Endothelial cell of umbilical vein (primary cell): Measurements from ENCODE around the gene LIN7C. TPM values are rescaled to one million over a fixed set of nuclear protein-coding genes. Genes with fewer than 3 reads are reported as not detected.

ENCODE experiments used
- BruUV-seq: library from RNA; stranded (reverse); fragments of 400-500 nt; replicated peaks from 2 replicates; lab custom pipeline; 2021; lab: Mats Ljungman, UMichigan
- CTCF ChIA-PET: fragments of 300-600, 350-600 bp; sonication (Branson Sonifier 250); formaldehyde crosslinking; loops from one replicate; lab custom pipeline; 2021; ENCODE audit warnings: antibody characterized with exemption, inconsistent platforms; lab: Charles Lee
- POLR2A ChIA-PET: fragments of 300-600, 350-600 bp; sonication (Branson Sonifier 250); formaldehyde crosslinking; loops from one replicate; lab custom pipeline; 2021; ENCODE audit warnings: antibody characterized with exemption, inconsistent platforms; lab: Charles Lee
- DNase-seq: peaks from one replicate; pipeline ENCODE4 v3.0.0-alpha.2; 2011; ENCODE audit warnings: low read depth, low spot score
- FAIRE-seq: peaks from 2 replicates; lab custom pipeline; 2011; peaks lifted over from hg19 to GRCh38; lab: Jason Lieb, UNC
- H2AFZ ChIP-seq: 2 replicates; pipeline ENCODE4 v1.6.0; 2012; ENCODE audit warnings: low read depth, low read length, control low read depth, inconsistent platforms
- H3K27ac ChIP-seq: 2 replicates; pipeline ENCODE4 v1.5.1; 2011; ENCODE audit warnings: low read depth, mild to moderate bottlenecking, control low read depth, low read length, moderate library complexity; ENCODE audit not compliant: insufficient read depth
- H3K27me3 ChIP-seq, 2 experiments: 2 replicates each; pipeline versions ENCODE4 v1.6.0 to v1.6.1; 2011; ENCODE audit warnings: low read length in 2 of 2, mixed read lengths in 1 of 2; ENCODE audit not compliant: control insufficient read depth in 2 of 2, insufficient read depth in 2 of 2
- H3K36me3 ChIP-seq, 2 experiments: 2 replicates in 1 of 2; 3 replicates in 1 of 2; pipeline ENCODE4 v1.5.1; 2011; ENCODE audit warnings: low read length in 2 of 2, mild to moderate bottlenecking in 1 of 2, moderate library complexity in 1 of 2; ENCODE audit not compliant: control insufficient read depth in 2 of 2, insufficient read depth in 2 of 2; ENCODE audit errors: extremely low read depth in 1 of 2
- H3K4me1 ChIP-seq: 3 replicates; pipeline ENCODE4 v1.5.1; 2011; ENCODE audit warnings: mild to moderate bottlenecking, low read length; ENCODE audit not compliant: control insufficient read depth, insufficient read depth; ENCODE audit errors: extremely low read depth
- H3K4me2 ChIP-seq: 2 replicates; pipeline ENCODE4 v1.6.1; 2011; ENCODE audit warnings: low read length, control low read depth, mixed read lengths; ENCODE audit not compliant: insufficient read depth
- H3K4me3 ChIP-seq, 3 experiments: fragments of 200-600 bp in 1 of 3; sonication (generic), shearing (Covaris generic) in 1 of 3; replicated peaks in 1 of 3; 2 replicates each; pipeline ENCODE4 v1.5.1; 2011 to 2016; ENCODE audit warnings: control low read depth in 3 of 3, low read length in 3 of 3, mild to moderate bottlenecking in 2 of 3, inconsistent platforms in 1 of 3, low read depth in 1 of 3, moderate library complexity in 1 of 3; ENCODE audit not compliant: insufficient read depth in 1 of 3
- H3K79me2 ChIP-seq: 2 replicates; pipeline ENCODE4 v1.6.0; 2012; ENCODE audit warnings: low read length, inconsistent platforms; ENCODE audit not compliant: control insufficient read depth, insufficient read depth
- H3K9ac ChIP-seq: replicated peaks from 2 replicates; pipeline ENCODE3; 2011; ENCODE audit warnings: low read length, control low read depth; ENCODE audit not compliant: insufficient read depth; ENCODE audit errors: extremely low read depth
- H3K9me1 ChIP-seq: replicated peaks from 3 replicates; pipeline ENCODE4 v1.6.0; 2011; ENCODE audit warnings: mild to moderate bottlenecking, low read length; ENCODE audit not compliant: control insufficient read depth, insufficient read depth; ENCODE audit errors: extremely low read depth
- H3K9me3 ChIP-seq: replicated peaks from 2 replicates; pipeline ENCODE4 v1.5.1; 2012; ENCODE audit warnings: low read length, inconsistent platforms; ENCODE audit not compliant: control insufficient read depth, insufficient read depth
- H4K20me1 ChIP-seq: replicated peaks from 2 replicates; pipeline ENCODE3; 2011; ENCODE audit warnings: mild to moderate bottlenecking, low read length; ENCODE audit not compliant: control insufficient read depth, insufficient read depth; ENCODE audit errors: extremely low read depth
- EZH2 ChIP-seq: IDR thresholded peaks from 2 replicates; pipeline ENCODE4 v1.6.1; 2012; ENCODE audit warnings: borderline replicate concordance, low read depth, mild to moderate bottlenecking, moderate library complexity, low read length, inconsistent platforms; ENCODE audit not compliant: severe bottlenecking
- FOS ChIP-seq: IDR thresholded peaks from 2 replicates; pipeline ENCODE4 v1.6.1; 2011; ENCODE audit warnings: mild to moderate bottlenecking, low read length, moderate library complexity, borderline replicate concordance; ENCODE audit not compliant: insufficient read depth
- GATA2 ChIP-seq: IDR thresholded peaks from 2 replicates; pipeline ENCODE4 v1.7.0; 2011; ENCODE audit warnings: low read depth, mild to moderate bottlenecking, moderate library complexity, mixed read lengths, low read length; ENCODE audit not compliant: insufficient read length, insufficient read depth
- JUN ChIP-seq: IDR thresholded peaks from 2 replicates; pipeline ENCODE4 v1.6.1; 2011; ENCODE audit warnings: borderline replicate concordance, low read depth; ENCODE audit not compliant: insufficient read length, insufficient read depth
- MAX ChIP-seq: IDR thresholded peaks from 2 replicates; pipeline ENCODE4 v1.6.1; 2011; ENCODE audit not compliant: insufficient read depth, insufficient read length
- MYC ChIP-seq: IDR thresholded peaks from one replicate; pipeline ENCODE4 v1.6.1; 2011; ENCODE audit warnings: mild to moderate bottlenecking, low read depth, low read length
- POLR2A ChIP-seq: IDR thresholded peaks from 2 replicates; pipeline ENCODE4 v1.6.1; 2012; ENCODE audit warnings: low read depth, mild to moderate bottlenecking, control low read depth, low read length
- POLR2AphosphoS5 ChIP-seq: IDR thresholded peaks from 2 replicates; pipeline ENCODE4 v1.6.1; 2012; ENCODE audit warnings: low read depth, mild to moderate bottlenecking, control low read depth, low read length, moderate library complexity; ENCODE audit not compliant: insufficient read depth
- dilution Hi-C: fragments of 300-500 bp; cut with MboI; formaldehyde crosslinking; loops from one replicate; pipeline ENCODE4 v1.15.0; 2019; ENCODE audit warnings: low sequenced_read_pairs; ENCODE audit not compliant: extremely low pct_ligation_motif_present
- intact Hi-C: fragments of 100-400 bp; cut with micrococcal nuclease; formaldehyde crosslinking; loops from one replicate; pipeline ENCODE4 v1.10.0; 2022
- polyA plus RNA-seq, 4 experiments: library from polyadenylated mRNA; depleted of rRNA in 3 of 4; stranded (reverse) in 3 of 4; unstranded in 1 of 4; fragments of >200 nt; gene quantifications; 2 replicates each; pipeline versions ENCODE4 v1.2.1 to v1.2.3, GENCODE V29; 2011 to 2012; ENCODE audit warnings: missing spikeins in 1 of 4
- total RNA-seq: library from RNA; stranded (reverse); gene quantifications from 2 replicates; pipeline ENCODE4 v1.2.3, GENCODE V29; 2021
- TF ChIP-seq, protein P1 (sequence below), 2 donors: IDR thresholded peaks; 1 replicate in 1 of 2; 2 replicates in 1 of 2; pipeline ENCODE4 v1.5.1; 2011; ENCODE audit warnings: low read length in 2 of 2, mild to moderate bottlenecking in 2 of 2, moderate library complexity in 2 of 2, control low read depth in 1 of 2, inconsistent platforms in 1 of 2, low read depth in 1 of 2; ENCODE audit not compliant: insufficient read depth in 1 of 2; ENCODE audit errors: extremely low read depth in 1 of 2

The LIN7C gene
- total and polyA plus RNA-seq, 2 donors (not counting 3 experiments of a cell fraction or from before 2014, with no cell fraction given): 7.1 to 24.9 TPM

DNA sequence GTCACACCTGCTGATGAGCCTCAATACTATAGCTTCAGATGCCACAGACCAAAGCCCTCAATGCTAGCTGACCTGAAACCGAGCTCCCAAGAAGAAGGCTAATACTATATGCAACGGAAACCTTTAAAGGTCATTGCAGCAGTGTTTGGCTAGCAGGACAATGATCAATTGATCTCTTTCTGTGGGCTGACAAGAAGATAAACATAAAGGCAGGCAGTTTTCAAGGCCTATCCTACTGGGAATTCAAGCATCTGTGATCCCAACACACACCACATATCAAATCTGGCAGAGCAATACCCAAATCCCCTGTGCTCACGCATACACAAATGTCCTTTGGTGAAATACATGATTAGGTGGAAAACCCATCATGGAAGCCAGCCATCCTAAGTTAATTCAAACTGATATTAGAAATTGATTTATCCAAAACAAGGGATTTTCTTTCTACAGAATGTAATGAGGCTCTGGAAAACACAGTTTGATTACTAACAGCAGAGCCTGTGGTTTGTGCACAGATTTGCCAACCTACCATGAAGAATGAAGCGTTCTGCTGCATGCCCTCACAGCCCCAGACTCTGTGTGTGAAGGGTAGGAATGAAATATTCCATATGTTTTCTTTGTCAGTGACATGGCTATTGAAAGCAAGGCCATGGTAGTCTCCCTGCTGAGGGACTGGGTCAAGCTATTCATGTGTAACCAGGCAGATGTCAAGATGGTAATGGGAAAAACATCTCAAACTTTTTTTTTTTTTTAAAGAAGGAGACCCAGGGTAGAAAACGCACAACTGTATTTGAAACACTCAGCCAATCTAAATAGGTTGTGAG, 46.2 kb downstream of the LIN7C start:
- TF ChIP-seq MAX: no peak
- Histone ChIP-seq H3K4me3 (no peak overlapping the region), H3K27me3 (no peaks in the 10 kb centered on the region), H3K27ac (no peak overlapping the region), H4K20me1 (no peaks in the 10 kb centered on the region), H3K4me1 (peaks cover 20% of the 10 kb centered on the region), H2AFZ (no peak overlapping the region), H3K4me2 (no peak overlapping the region), H3K79me2 (no peaks in the 10 kb centered on the region), H3K36me3 (no peaks in the 10 kb centered on the region), H3K9me3 (no peaks in the 10 kb centered on the region), H3K9ac (no peak overlapping the region), H3K9me1 (no peaks in the 10 kb centered on the region)
- FAIRE-seq: no peak
- dilution Hi-C loops: no loop called here
- no TSS peak for BruUV-seq
- ChIA-PET CTCF (interaction anchor here (1.7 kb wide), 1 partner anchor 37 kb away, joined by 3 read pairs; no protein-coding TSS in a partner anchor), POLR2A (interaction anchor here (0.7 kb wide), 1 partner anchor 96 kb away, joined by 3 read pairs; no protein-coding TSS in a partner anchor)
- DNase-seq: no peak
- intact Hi-C loops: no loop called here

- dilution Hi-C loops: no loop called here
- no peak for TF ChIP-seq JUN
- TF ChIP-seq GATA2: no peak
- no peak for TF ChIP-seq POLR2AphosphoS5
- TF ChIP-seq MAX: no peak
- TF ChIP-seq MYC: no peak
- no peak for TF ChIP-seq POLR2A
- no peak for TF ChIP-seq FOS
- no peak for TF ChIP-seq EZH2
- TF ChIP-seq, protein P1, sequence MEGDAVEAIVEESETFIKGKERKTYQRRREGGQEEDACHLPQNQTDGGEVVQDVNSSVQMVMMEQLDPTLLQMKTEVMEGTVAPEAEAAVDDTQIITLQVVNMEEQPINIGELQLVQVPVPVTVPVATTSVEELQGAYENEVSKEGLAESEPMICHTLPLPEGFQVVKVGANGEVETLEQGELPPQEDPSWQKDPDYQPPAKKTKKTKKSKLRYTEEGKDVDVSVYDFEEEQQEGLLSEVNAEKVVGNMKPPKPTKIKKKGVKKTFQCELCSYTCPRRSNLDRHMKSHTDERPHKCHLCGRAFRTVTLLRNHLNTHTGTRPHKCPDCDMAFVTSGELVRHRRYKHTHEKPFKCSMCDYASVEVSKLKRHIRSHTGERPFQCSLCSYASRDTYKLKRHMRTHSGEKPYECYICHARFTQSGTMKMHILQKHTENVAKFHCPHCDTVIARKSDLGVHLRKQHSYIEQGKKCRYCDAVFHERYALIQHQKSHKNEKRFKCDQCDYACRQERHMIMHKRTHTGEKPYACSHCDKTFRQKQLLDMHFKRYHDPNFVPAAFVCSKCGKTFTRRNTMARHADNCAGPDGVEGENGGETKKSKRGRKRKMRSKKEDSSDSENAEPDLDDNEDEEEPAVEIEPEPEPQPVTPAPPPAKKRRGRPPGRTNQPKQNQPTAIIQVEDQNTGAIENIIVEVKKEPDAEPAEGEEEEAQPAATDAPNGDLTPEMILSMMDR (IDR thresholded peaks at IDR 0.05; ENCODE audit: extremely low read depth in 1 of 2, insufficient read depth in 1 of 2, low read depth in 1 of 2, low read length in 2 of 2): no peak
- Histone ChIP-seq H3K4me2 (no peak overlapping the region), H3K9me1 (no peaks in the 10 kb centered on the region), H3K9ac (no peak overlapping the region), H4K20me1 (no peaks in the 10 kb centered on the region), H3K27me3 (no peaks in the 10 kb centered on the region), H3K79me2 (no peaks in the 10 kb centered on the region), H3K27ac (no peak overlapping the region), H3K36me3 (no peaks in the 10 kb centered on the region), H3K4me3 (no peak overlapping the region), H3K9me3 (no peaks in the 10 kb centered on the region), H3K4me1 (peaks cover 20% of the 10 kb centered on the region), H2AFZ (no peak overlapping the region)
- POLR2A ChIA-PET: interaction anchor here (0.7 kb wide), 1 partner anchor 13 kb away, joined by 4 read pairs; the partner anchor contains the start of gene LGR4
- DNase-seq (no peak), FAIRE-seq (no peak)
- intact Hi-C loops: no loop called here
- BruUV-seq: no TSS peak
- CTCF ChIA-PET: no interaction called here
Observed at GRCh38 chr11:27459191-27459590, 47.4 kb downstream of the LIN7C start.
